CD4-positive, alpha-beta T cell treated with Interleukin-10 for 1 hour (primary cell): ENCODE measurements around the gene LASP1NB.
"Not testable (repeated sequence)": the region's sequence is repeated elsewhere in the genome, so short reads cannot be mapped to it uniquely, and the experiment has no call there.

ENCODE experiments used
- DNase-seq: peaks from one replicate; pipeline ENCODE4 v3.0.0-alpha.2; 2020

LASP1NB gene

DNA sequence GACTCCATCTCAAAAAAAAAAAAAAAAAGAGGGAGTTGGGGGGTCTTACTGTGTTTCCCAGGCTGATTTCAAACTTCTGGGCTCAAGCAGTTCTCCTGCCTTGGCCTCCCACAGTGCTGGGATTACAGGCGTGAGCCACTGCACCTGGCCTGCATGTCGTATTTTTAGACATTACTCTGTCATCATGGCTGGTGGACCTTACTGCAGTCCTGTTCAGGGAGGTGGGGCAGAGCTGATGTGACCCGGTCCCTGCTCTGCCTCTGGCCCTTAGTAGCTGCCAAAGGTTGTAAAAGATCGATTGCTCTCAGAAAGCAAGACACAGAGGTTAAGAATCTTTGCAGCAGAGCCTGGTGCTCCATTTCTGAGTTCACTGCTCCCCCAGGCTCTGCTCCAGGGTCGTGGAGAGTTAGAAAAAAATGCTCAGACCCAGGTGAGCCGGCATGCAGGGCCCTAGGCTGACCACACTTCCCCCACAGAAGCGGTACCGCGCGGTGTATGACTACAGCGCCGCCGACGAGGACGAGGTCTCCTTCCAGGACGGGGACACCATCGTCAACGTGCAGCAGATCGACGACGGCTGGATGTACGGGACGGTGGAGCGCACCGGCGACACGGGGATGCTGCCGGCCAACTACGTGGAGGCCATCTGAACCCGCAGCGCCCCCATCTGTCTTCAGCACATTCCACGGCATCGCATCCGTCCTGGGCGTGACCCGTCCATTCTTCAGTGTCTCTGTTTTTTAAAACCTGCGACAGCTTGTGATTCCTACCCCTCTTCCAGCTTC is 7.1 kb upstream of the LASP1NB start:
- DNase-seq = no peak

GRCh38 chr17:38918916-38919315 is 6.5 kb upstream of the LASP1NB start:
- DNase-seq = no peak

GRCh38 chr17:38919316-38920078 is 5.9 kb upstream of the LASP1NB start:
- no peak for DNase-seq

DNA sequence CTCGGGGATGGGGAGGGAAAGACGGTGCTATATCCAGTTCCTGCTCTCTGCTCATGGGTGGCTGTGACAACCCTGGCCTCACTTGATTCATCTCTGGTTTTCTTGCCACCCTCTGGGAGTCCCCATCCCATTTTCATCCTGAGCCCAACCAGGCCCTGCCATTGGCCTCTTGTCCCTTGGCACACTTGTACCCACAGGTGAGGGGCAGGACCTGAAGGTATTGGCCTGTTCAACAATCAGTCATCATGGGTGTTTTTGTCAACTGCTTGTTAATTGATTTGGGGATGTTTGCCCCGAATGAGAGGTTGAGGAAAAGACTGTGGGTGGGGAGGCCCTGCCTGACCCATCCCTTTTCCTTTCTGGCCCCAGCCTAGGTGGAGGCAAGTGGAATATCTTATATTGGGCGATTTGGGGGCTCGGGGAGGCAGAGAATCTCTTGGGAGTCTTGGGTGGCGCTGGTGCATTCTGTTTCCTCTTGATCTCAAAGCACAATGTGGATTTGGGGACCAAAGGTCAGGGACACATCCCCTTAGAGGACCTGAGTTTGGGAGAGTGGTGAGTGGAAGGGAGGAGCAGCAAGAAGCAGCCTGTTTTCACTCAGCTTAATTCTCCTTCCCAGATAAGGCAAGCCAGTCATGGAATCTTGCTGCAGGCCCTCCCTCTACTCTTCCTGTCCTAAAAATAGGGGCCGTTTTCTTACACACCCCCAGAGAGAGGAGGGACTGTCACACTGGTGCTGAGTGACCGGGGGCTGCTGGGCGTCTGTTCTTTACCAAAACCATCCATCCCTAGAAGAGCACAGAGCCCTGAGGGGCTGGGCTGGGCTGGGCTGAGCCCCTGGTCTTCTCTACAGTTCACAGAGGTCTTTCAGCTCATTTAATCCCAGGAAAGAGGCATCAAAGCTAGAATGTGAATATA is 4.8 kb upstream of the LASP1NB start:
- no peak for DNase-seq

DNA sequence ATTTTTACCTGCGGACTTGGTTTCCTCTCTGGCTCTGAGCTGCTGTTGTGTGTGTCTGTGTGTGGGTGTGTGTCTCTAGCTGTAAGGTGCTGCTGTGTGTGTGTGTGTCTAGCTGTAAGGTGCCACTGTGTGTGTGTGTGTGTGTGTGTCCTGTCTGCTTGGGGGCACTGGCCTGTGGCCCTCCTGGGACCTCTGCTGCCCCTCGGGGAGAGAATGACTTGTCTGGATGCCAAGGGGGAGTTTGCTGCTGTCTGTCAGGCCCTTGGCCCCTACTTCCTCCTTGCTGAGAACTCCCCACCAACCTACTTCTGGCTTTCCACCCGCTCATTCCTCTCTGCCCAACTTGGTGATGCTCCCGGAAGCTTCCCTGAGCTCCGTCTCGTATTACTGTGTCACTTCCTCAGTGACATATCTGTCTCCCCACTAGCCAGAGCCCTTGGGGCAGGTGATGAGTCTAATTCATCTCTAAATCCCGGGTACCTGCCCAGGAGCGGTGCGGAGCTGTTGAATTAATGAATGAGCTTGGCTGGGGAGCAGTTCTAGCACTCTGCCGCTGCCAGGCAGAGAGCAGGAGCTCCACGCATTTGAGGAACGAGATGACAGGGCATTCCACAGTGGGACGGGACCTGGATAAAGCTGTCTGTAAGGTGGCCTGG is 3.5 kb upstream of the LASP1NB start:
- no peak for DNase-seq

DNA sequence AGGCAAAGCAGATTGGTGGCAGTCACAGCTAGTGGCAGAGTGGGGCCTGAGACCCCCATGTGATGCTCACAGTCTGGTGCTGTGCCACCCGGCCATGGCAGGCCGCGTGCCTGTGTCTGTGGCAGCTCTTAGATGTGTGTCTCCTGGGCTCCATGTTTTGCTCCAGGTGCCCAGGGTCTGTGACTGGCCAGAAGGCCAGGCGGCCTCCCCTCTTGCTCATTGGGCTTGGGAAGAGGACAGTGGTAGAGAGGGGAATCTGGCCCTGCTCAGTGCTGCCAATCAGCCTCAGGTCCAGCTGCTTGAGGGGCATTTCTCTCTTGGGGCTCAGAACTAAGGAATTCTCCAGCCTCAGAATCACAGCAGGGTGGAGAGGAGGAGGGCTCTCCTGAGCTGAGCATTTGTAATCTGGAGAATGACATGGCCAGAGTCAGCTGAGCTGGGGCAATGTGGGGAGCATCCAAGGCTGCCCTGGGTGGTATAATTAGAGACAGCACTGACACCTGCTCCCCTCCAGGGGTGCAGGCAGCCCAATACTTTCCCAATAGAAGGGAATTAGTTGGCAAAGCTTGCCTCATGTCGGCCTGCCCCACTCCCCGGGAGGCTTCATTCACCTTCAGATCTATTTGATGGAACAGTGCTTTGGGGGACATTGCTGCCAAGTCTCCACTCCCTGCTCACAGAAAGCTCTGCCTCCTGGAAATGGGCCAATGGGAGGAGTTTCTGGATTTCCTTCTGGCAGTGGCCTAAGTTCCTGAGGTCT is 2.7 kb upstream of the LASP1NB start:
- DNase-seq = no peak

DNA sequence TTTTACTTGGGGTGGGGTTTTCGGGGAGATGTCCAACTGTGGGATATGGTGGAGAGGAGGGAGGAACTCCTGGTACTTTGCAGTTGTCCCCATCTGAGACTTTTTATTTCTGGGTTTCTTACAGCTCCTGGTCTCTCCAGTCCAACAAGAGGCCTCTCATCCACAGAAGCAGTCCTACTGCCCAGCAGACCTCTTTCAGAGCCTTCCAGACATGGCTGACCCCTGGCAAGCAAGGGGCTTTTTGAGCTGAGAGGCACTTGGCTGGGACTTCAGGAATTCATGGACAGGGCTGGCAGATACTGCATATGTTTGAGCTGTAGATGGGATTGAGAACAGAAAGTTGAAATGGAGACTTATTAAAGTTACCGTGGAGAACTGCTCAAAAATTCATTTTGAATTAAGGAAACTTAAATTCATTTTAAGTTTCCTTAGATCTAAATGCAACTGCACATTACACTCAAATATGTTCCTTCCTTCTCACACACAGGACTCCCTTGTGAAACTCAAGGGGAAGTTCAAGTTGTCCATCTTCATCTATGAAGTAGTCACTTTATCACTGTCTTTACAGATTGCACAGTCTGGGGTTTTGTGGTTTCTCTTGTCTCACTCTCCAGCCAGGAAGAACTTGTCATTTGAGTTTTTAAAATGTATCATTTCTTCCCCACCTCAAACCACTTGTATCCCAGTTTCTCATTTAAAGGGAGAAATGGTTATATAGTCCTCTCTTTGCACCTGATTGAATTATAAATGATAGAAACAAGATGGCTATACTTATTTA is 1.1 kb downstream of the LASP1NB start:
- DNase-seq = no peak

- DNase-seq = not testable (repeated sequence)
Observed at GRCh38 chr17:38930782-38931181, 5.4 kb downstream of the LASP1NB start.

DNA sequence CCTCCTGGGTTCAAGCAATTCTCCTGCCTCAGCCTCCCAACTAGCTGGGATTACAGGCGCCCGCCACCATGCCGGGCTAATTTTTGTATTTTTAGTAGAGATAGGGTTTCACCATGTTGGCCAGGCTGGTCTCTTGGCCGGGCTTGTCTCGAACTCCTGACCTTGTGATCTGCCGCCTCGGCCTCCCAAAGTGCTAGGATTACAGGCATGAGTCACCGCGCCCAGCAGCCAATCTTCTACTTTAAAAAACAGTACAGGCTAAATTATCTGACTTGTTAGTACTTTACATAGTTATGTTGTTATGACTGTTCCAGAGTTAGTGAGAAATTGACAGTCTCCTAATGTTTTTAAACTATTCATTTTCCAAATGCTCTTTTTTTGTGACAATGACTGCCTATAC is 8.5 kb downstream of the LASP1NB start:
- not testable (repeated sequence) for DNase-seq

DNA sequence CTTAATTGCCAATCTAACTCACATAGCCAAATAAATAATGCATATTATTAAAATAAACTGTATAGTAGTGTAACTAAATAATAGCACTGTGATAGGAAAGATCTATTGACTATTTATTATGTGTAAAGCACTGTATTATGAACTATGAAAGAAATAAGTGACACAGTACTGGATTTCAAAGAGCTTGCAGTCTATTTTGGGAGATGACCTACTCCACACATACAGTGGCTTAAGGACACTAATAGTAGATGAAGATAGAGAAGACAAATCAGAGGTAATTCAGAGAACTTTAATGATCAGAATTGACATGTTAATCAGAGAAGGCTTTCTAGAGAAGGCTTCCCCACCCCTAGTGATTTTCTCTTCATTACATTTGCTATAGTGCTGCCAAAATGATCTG is 14.6 kb downstream of the LASP1NB start:
- DNase-seq = no peak

DNA sequence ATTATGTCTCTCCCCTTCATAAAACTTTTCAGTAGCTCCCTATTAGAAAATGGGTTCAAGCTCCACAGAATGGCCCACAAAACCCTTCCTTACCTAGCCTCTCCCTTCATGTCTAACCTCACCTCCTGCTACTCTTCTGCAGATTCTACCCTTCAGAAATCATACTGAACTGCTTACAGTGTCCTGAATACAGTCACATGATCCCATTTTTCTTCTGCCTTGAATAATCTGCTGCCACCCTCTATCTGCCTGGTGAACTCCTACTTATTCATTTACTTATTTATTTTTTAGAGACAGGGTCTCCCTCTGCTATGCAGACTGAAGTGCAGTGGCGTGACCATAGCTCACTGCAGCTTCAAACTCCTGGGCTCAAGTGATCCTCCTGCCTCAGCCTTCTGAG is 15.0 kb downstream of the LASP1NB start:
- DNase-seq = no peak

DNA sequence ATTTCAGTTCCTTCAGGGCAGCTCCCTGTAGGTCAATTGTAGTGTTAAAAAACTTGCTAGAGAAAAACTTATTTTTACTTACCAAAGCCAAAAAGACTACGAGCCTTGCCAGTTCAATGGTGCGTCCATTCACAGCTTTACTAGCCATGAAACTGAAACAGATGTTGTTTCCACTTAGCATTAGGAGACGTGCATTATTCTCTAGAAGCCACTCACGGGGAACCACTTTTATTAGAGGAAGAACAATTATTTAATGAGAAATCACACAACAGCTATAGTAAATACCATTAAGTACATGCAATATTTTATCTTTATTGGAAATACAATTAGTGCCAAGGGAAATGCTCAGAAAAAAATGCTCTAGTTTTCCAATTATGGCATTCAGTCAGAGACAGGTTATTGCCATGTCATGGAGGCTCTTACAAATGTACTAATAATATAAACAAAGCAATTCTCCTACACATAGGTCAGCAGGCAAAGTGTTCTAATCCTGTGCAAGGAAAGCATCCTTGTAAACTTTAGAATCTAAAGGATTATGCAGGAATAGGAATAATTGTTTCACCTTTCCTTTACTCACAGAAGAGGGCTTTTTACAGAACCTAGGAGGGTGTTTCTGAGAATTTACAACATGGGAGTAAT is 17.4 kb downstream of the LASP1NB start:
- DNase-seq = no peak

DNA sequence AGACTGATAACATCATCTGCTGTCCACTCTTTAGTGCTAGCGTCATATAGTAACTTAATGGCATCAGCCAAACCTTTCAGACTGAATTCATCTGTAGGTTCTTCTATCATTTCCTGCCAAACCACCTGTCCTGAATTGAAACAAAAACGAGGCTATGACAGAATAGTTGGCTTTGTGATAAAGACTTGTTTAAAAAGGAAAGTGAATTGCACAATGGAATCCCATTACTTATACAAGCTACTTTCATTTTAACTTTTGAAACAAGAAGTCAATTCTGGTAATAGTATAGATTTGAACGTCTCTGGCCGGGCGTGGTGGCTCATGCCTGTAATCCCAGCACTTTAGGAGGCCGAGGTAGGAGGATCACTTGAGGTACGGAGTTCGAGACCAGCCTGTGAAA is 18.2 kb downstream of the LASP1NB start:
- no peak for DNase-seq

- no peak for DNase-seq
Observed at GRCh38 chr17:38947189-38947588, 21.8 kb downstream of the LASP1NB start.

DNA sequence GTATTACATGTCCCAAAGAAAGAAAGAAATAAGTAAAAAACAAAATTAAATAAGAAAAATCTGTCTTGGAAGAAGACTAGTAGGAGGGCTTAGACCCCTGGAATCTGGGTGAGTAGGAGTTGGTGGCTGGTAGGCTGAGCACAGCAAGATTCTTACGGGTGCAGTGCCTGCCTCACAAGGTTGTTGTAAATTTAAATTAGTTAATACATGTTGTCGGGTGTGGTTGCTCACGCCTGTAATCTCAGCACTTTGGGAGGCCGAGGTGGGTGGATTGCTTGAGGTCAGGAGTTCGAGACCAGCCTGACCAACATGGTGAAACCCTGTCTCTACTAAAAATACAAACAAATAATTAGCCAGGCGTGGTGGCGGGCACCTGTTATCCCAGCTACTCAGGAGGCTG is 28.4 kb downstream of the LASP1NB start:
- not testable (repeated sequence) for DNase-seq

GRCh38 chr17:38958326-38958725 is 32.9 kb downstream of the LASP1NB start:
- no peak for DNase-seq

DNA sequence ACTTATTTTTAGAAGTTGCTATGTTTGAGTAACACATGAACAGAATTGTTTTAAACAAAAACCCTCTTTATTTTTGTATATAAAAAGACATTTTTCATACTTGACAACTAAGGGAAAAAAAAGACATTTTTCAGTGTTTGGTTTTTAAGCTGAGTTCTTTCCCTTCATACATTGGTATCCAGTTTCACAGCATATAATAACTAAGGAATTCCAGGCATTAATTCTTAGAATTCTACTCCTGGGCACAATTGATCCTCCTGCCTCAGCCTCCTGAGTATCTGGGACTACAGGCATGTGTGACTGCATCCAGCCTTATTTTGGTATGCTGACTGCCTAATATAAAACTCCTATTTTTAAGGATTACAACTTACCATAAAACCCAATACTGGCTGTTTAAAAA is 33.3 kb downstream of the LASP1NB start:
- DNase-seq = no peak

- no peak for DNase-seq
Observed at GRCh38 chr17:38959508-38959907, 34.1 kb downstream of the LASP1NB start.

DNA sequence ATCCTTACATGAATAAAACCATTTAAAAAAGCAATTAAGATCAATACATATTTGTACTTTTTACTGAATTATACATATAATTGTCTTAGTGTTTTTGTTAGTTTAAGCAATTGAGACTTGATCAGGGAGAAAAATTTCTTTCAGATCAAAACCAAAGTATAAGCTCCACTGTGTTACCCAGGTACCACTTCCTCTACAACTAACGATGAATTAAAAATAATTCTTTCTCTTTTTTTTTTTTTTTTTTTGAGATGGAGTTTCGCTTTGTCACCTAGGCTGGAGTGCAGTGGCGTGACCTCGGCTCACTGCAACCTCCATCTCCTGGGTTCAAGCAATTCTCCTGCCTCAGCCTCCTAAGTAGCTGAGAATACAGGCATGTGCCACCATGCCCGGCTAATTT is 35.0 kb downstream of the LASP1NB start:
- no peak for DNase-seq

GRCh38 chr17:38961413-38961812 is 36.0 kb downstream of the LASP1NB start:
- DNase-seq = no peak

DNA sequence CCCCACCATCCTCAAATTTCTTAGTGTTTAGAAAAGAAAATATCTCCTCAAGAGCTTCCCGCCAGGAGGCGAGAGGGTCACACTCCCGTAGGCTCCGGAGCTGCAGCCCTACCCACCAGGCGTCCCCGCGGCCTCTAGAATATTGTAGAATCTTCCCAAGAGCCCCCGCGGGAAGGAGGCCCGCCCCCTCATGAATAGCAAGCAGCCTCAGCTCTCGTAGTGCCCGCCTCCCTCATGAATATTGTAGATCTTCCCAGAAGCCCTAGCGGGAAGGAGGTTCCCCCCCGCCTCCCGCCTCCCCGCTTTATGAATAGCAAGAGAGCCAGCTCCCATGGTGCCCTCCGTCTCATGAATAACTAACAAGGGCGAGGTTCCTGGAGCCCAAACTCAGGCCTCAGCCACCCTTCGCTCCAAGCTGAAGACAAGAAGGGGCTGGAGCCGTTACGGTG is 41.9 kb downstream of the LASP1NB start, which contains the start of gene FBXO47:
Gene FBXO47, minus strand, starts transcription at position 114 of the 449 bp plus-strand sequence. CDS start 4,378 bp downstream, outside the sequence.
- peak; percentile 86 for DNase-seq
